ENCODE results near the gene M1AP.
A peak's percentile ranks its signal among the peaks of the same experiment; 100 is the strongest.

Gene M1AP

DNA sequence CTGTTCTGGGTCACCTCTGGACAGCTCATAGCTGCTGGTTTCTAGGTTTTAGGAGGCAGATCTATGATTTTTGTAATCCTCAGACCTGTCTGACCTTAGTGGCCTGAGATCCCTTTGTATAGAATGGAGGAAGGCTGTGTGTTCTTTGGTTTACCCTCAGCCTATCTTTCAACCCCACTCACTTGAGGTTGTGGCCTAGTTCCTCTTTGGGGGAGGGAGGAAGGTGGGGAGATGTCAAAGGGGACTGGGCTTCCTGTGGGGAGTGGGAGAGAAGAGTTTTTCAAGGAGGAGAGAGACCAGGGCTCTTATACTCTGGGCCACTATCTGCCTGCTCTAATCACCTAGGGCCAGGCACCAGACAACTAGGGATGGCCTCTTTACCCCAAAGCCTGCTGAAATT, 34.4 kb upstream of the M1AP start:
- H3K4me1 ChIP-seq (ENCODE audit: control insufficient read depth, insufficient read depth, low read length), result no peaks in the 10 kb centered on the region
- DNase-seq (ENCODE audit: low read depth, low spot score), result no peak
- H3K27me3 ChIP-seq (ENCODE audit: control insufficient read depth, insufficient read depth, low read length), result no peaks in the 10 kb centered on the region
- no peaks in the 10 kb centered on the region for H3K36me3 ChIP-seq (ENCODE audit: control insufficient read depth, insufficient read depth, low read length)
- H3K9me3 ChIP-seq (ENCODE audit: control insufficient read depth, insufficient read depth, low read length), result no peaks in the 10 kb centered on the region
- no peak overlapping the region for H3K27ac ChIP-seq (ENCODE audit: low read length)
- no peak overlapping the region for H3K4me3 ChIP-seq (ENCODE audit: low read length)

DNA sequence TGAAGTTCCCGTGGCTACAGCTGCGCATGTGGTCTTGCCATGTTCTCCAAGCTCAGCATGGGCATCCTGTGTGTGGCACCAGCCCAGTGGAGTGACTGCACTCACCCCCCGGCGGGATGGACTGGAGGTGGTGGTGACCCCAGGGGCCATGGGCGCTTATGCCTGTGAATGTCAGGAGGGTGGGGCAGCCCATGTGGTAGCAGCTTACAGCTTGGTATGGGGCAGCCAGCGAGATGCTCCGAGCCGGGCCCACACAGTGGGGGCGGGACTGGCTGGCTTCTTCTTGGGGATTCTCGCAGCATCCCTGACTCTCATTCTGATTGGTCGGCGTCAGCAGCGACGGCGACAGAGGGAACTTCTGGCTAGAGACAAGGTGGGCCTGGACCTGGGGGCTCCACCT, 31.5 kb upstream of the M1AP start:
- no peaks in the 10 kb centered on the region for H3K9me3 ChIP-seq (ENCODE audit: control insufficient read depth, insufficient read depth, low read length)
- no peak for DNase-seq (ENCODE audit: low read depth, low spot score)
- no peaks in the 10 kb centered on the region for H3K4me1 ChIP-seq (ENCODE audit: control insufficient read depth, insufficient read depth, low read length)
- H3K27ac ChIP-seq (ENCODE audit: low read length), result no peak overlapping the region
- H3K36me3 ChIP-seq (ENCODE audit: control insufficient read depth, insufficient read depth, low read length), result no peaks in the 10 kb centered on the region
- no peak overlapping the region for H3K4me3 ChIP-seq (ENCODE audit: low read length)
- WGBS (ENCODE audit: insufficient coverage, insufficient read length), result no CpG with 5 or more reads among the region's 15 CpGs
- H3K27me3 ChIP-seq (ENCODE audit: control insufficient read depth, insufficient read depth, low read length), result no peaks in the 10 kb centered on the region

DNA sequence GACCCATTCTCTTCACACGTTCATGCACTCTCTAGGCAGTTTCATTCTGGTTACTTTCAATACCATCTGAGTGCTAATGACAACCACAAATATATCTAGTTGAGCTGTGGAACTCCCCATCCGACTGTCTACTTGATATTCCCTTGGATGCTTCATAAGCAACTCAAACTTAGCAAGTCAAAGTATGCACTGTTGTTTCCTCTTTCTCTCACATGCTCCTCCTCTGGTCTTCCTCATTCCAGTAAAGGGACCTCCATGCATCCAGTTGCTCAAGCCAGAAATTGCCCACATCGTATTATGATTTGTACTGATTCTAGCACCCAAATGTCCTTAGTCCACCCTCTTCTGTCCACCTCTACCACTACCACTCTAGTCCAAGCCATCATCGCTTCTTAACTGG, 28.2 kb upstream of the M1AP start:
- no peaks in the 10 kb centered on the region for H3K36me3 ChIP-seq (ENCODE audit: control insufficient read depth, insufficient read depth, low read length)
- H3K27ac ChIP-seq (ENCODE audit: low read length), result no peak overlapping the region
- no peak for DNase-seq (ENCODE audit: low read depth, low spot score)
- no peaks in the 10 kb centered on the region for H3K27me3 ChIP-seq (ENCODE audit: control insufficient read depth, insufficient read depth, low read length)
- no CpG with 5 or more reads among the region's 4 CpGs for WGBS (ENCODE audit: insufficient coverage, insufficient read length)
- no peaks in the 10 kb centered on the region for H3K4me1 ChIP-seq (ENCODE audit: control insufficient read depth, insufficient read depth, low read length)
- no peak overlapping the region for H3K4me3 ChIP-seq (ENCODE audit: low read length)
- H3K9me3 ChIP-seq (ENCODE audit: control insufficient read depth, insufficient read depth, low read length), result no peaks in the 10 kb centered on the region

DNA sequence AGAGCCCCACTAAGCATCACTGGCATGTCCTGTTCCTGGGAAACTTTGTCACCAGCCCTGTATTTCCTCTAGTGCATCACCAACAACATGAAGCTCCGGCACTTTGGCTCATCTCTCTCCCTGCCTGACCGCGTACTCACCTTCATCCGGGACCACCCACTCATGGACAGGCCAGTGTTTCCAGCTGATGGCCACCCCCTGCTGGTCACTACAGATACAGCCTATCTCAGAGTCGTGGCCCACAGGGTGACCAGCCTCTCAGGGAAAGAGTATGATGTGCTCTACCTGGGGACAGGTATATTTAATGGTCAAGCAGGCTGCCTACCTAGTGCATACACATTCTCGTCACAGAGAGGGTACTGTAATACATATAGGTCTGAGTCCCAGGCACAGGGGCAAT, 27.0 kb upstream of the M1AP start:
- Histone ChIP-seq H3K4me1 (ENCODE audit: control insufficient read depth, insufficient read depth, low read length) (no peaks in the 10 kb centered on the region), H3K9me3 (ENCODE audit: control insufficient read depth, insufficient read depth, low read length) (no peaks in the 10 kb centered on the region), H3K4me3 (ENCODE audit: low read length) (no peak overlapping the region), H3K27me3 (ENCODE audit: control insufficient read depth, insufficient read depth, low read length) (no peaks in the 10 kb centered on the region), H3K36me3 (ENCODE audit: control insufficient read depth, insufficient read depth, low read length) (no peaks in the 10 kb centered on the region), H3K27ac (ENCODE audit: low read length) (no peak overlapping the region)
- DNase-seq (ENCODE audit: low read depth, low spot score), result peak; percentile 9
- no CpG with 5 or more reads among the region's 6 CpGs for WGBS (ENCODE audit: insufficient coverage, insufficient read length)

DNA sequence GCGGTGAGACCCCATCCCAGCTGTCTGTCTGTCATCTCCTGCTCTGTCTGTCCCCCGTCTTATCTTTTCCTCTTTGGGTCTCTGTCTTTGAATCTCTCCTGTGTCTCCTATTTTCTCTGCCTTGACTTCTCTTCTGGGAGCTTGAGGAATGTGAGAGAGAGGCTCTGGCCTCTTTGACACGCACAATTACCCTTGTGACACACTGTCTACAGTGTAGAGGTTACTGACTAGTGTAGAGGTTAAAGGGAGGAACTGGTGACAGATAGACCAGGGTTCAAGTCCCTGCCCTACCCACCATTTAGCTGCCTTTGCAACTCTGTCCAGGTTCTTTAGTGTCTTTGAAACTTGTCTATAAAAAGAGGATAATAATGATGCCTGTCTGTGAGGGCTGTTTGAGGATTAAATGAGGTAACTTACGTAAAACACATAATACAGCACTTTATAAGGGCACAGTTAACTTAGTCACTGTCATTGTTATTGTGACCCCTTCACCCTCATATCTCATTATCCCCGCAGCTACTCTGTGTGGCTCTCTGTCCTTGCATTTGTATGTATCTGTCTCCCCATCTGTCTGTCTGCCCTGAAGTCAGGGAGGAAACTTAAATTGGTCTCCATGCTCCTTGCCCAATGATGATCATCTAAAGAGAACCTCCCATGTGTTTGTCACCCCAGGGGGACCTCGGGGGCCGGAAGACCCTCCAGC, 25.8 kb upstream of the M1AP start:
- no peaks in the 10 kb centered on the region for H3K4me1 ChIP-seq (ENCODE audit: control insufficient read depth, insufficient read depth, low read length)

DNA sequence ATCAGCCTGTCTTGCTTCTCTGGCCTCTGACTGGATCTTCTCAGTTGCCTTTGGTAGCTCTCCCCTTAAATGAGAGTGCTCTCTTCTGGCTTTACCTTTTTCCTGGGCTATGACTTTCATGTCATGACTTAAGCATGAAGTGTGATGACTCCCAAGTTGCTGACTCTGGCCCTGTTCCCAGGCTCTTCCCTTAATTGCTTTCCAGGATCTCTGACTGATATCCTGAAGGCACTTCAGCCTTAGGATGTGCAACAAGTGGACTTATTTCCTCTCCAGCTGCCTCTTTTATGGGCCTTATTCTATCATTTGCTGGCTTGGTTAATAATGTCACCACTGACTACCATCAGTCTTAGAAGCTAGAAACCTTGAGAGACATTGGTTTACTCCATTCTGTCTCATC, 23.3 kb upstream of the M1AP start:
- Histone ChIP-seq H3K36me3 (ENCODE audit: control insufficient read depth, insufficient read depth, low read length) (no peaks in the 10 kb centered on the region), H3K9me3 (ENCODE audit: control insufficient read depth, insufficient read depth, low read length) (no peaks in the 10 kb centered on the region), H3K4me1 (ENCODE audit: control insufficient read depth, insufficient read depth, low read length) (no peaks in the 10 kb centered on the region), H3K4me3 (ENCODE audit: low read length) (no peak overlapping the region), H3K27ac (ENCODE audit: low read length) (no peak overlapping the region), H3K27me3 (ENCODE audit: control insufficient read depth, insufficient read depth, low read length) (no peaks in the 10 kb centered on the region)
- DNase-seq (ENCODE audit: low read depth, low spot score), result no peak

More for the DNA sequence above, 25.8 kb upstream of the M1AP start:
- Histone ChIP-seq H3K27me3 (ENCODE audit: control insufficient read depth, insufficient read depth, low read length) (no peaks in the 10 kb centered on the region), H3K4me3 (ENCODE audit: low read length) (no peak overlapping the region), H3K27ac (ENCODE audit: low read length) (no peak overlapping the region), H3K9me3 (ENCODE audit: control insufficient read depth, insufficient read depth, low read length) (no peaks in the 10 kb centered on the region), H3K36me3 (ENCODE audit: control insufficient read depth, insufficient read depth, low read length) (no peaks in the 10 kb centered on the region)
- DNase-seq (ENCODE audit: low read depth, low spot score), result no peak
- no CpG with 5 or more reads among the region's 7 CpGs for WGBS (ENCODE audit: insufficient coverage, insufficient read length)

DNA sequence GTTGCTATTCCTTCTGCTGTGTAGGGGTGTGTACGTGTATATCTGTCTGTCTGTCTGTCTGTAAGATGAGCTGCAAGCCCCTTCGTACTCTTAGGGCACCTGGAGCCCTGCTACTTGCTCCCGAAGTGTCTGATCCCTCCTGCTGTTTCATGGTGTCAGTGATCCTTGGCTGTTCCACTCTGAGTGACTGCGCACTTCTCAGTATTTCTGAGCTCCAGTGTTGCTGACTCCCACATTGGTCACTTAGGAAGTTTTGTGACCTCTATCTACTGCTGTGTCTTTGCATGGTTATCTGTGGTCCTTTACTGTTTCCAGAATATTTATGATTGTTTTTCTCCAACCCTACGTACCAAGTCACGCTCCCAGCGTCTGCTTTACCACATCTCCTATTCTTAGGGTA, 22.1 kb upstream of the M1AP start:
- H3K4me3 ChIP-seq (ENCODE audit: low read length), result no peak overlapping the region
- no peak overlapping the region for H3K27ac ChIP-seq (ENCODE audit: low read length)
- no peaks in the 10 kb centered on the region for H3K4me1 ChIP-seq (ENCODE audit: control insufficient read depth, insufficient read depth, low read length)
- WGBS (ENCODE audit: insufficient coverage, insufficient read length), result no CpG with 5 or more reads among the region's 7 CpGs
- H3K27me3 ChIP-seq (ENCODE audit: control insufficient read depth, insufficient read depth, low read length), result no peaks in the 10 kb centered on the region
- H3K9me3 ChIP-seq (ENCODE audit: control insufficient read depth, insufficient read depth, low read length), result no peaks in the 10 kb centered on the region
- DNase-seq (ENCODE audit: low read depth, low spot score), result no peak
- H3K36me3 ChIP-seq (ENCODE audit: control insufficient read depth, insufficient read depth, low read length), result no peaks in the 10 kb centered on the region

DNA sequence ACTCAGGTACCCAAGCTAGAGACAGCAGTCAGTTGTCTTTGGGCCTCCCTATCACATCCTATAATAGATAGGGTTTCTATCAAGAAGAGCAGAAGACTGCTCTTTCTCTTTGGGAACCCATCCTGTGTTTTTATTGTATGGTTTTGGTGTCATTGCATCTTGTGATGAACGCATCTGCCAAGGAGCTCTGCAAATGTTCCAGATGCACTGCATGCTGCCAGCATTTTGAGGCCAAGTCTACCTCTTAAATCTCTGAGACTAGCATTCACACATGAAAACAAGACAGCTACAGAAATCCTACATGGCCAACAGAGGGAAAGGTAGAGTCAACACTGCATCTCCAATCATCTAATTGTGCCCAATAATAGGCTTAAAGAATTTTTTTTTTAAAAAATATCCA, 20.0 kb upstream of the M1AP start:
- no peak for DNase-seq (ENCODE audit: low read depth, low spot score)
- Histone ChIP-seq H3K4me3 (ENCODE audit: low read length) (no peak overlapping the region), H3K36me3 (ENCODE audit: control insufficient read depth, insufficient read depth, low read length) (no peaks in the 10 kb centered on the region), H3K9me3 (ENCODE audit: control insufficient read depth, insufficient read depth, low read length) (no peaks in the 10 kb centered on the region), H3K27me3 (ENCODE audit: control insufficient read depth, insufficient read depth, low read length) (no peaks in the 10 kb centered on the region), H3K27ac (ENCODE audit: low read length) (no peak overlapping the region), H3K4me1 (ENCODE audit: control insufficient read depth, insufficient read depth, low read length) (no peaks in the 10 kb centered on the region)
- no CpG with 5 or more reads among the region's 1 CpG for whole genome bisulfite sequencing (ENCODE audit: insufficient coverage, insufficient read length)

DNA sequence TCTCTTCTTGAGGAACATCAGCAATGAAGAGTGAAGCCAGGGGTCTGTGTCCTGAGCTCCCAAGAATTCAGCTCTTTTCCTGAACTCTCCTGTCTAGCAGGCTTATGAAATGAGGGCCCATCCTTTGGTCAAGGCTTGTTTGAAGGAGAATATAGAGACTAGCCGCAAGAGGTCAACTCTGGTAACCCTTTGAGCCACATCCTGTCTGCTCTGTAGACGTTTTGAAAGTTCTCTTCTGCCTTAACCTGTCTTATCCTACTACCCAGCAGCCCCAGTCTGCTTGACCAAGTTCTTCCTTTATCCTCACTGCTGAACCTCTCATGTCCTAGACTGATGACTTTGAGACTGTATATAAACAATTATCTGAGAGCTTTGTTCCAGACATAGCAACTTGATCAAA, 11.3 kb upstream of the M1AP start:
- Histone ChIP-seq H3K4me3 (ENCODE audit: low read length) (no peak overlapping the region), H3K27me3 (ENCODE audit: control insufficient read depth, insufficient read depth, low read length) (peaks cover 11% of the 10 kb centered on the region), H3K27ac (ENCODE audit: low read length) (no peak overlapping the region), H3K9me3 (ENCODE audit: control insufficient read depth, insufficient read depth, low read length) (no peaks in the 10 kb centered on the region), H3K4me1 (ENCODE audit: control insufficient read depth, insufficient read depth, low read length) (no peaks in the 10 kb centered on the region), H3K36me3 (ENCODE audit: control insufficient read depth, insufficient read depth, low read length) (no peaks in the 10 kb centered on the region)
- no CpG with 5 or more reads among the region's 2 CpGs for WGBS (ENCODE audit: insufficient coverage, insufficient read length)
- DNase-seq (ENCODE audit: low read depth, low spot score), result no peak

DNA sequence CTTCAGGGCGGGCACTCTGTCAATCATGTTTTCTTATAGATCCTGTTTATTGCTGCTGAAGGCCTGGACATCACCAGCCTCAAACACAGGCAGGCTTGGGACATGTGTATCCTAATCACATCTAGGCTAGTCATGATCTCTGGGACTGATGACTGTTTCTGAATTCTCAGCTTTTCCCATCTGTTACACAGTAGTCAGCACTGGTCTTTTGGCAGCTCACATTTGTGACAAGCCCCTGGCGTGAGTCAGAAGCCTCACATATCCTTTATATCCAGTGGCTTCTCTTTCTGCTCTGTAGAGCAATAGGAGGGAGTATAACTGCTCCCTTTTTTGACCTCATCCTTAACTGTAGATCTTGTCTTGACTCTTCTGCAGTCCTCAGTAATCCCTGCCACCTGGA, 10.4 kb upstream of the M1AP start:
- DNase-seq (ENCODE audit: low read depth, low spot score), result no peak
- Histone ChIP-seq H3K9me3 (ENCODE audit: control insufficient read depth, insufficient read depth, low read length) (no peaks in the 10 kb centered on the region), H3K4me1 (ENCODE audit: control insufficient read depth, insufficient read depth, low read length) (no peaks in the 10 kb centered on the region), H3K27me3 (ENCODE audit: control insufficient read depth, insufficient read depth, low read length) (peaks cover 11% of the 10 kb centered on the region), H3K4me3 (ENCODE audit: low read length) (no peak overlapping the region), H3K27ac (ENCODE audit: low read length) (no peak overlapping the region), H3K36me3 (ENCODE audit: control insufficient read depth, insufficient read depth, low read length) (no peaks in the 10 kb centered on the region)
- no CpG with 5 or more reads among the region's 2 CpGs for WGBS (ENCODE audit: insufficient coverage, insufficient read length)

DNA sequence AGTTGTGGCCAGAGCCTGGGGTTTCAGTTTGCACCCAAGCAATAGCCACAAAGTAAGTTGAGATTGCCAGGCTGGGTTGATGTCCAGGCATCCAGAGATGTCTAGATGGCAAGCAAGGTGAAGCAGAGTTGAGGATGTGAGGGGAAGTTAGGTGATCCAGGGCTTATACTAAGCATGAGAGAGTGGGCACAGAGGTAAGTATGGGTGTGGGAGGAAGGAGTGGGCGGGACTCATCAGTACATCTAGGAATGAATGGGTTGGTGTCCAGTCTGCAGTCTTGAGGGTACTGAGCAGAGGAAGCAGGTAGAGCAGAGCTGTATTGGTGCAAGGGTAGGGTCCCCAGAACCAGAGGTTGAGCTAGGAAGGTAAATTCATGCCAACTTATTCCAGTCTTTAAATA, 7.4 kb upstream of the M1AP start:
- Histone ChIP-seq H3K4me3 (ENCODE audit: low read length) (no peak overlapping the region), H3K27ac (ENCODE audit: low read length) (no peak overlapping the region), H3K4me1 (ENCODE audit: control insufficient read depth, insufficient read depth, low read length) (no peaks in the 10 kb centered on the region), H3K9me3 (ENCODE audit: control insufficient read depth, insufficient read depth, low read length) (no peaks in the 10 kb centered on the region), H3K27me3 (ENCODE audit: control insufficient read depth, insufficient read depth, low read length) (peaks cover 11% of the 10 kb centered on the region), H3K36me3 (ENCODE audit: control insufficient read depth, insufficient read depth, low read length) (no peaks in the 10 kb centered on the region)
- no peak for DNase-seq (ENCODE audit: low read depth, low spot score)
- no CpG with 5 or more reads among the region's 1 CpG for WGBS (ENCODE audit: insufficient coverage, insufficient read length)

Measured in iPS DF 6.9 (cell line).